ENCODE results near the gene CEBPA. TPM values are rescaled to one million over a fixed set of nuclear protein-coding genes. Genes with fewer than 3 reads are reported as not detected.

Gene CEBPA
- total and polyA plus RNA-seq, 2 experiments from 2014 or later, result 2.4 to 6.2 TPM

- Histone ChIP-seq H3K36me3 (no peaks in the 10 kb centered on the region), H3K27me3 (peaks cover 10% of the 10 kb centered on the region), H3K27ac (no peak overlapping the region), H3K4me1 (ENCODE audit: low read depth) (peaks cover 10% of the 10 kb centered on the region), H3K9me3 (ENCODE audit: low read depth) (no peaks in the 10 kb centered on the region), H3K4me3 (no peak overlapping the region)
- no peak for DNase-seq (ENCODE audit: low read depth in 1 of 2, low spot score in 1 of 2)
- TF ChIP-seq CTCF (IDR thresholded peaks at IDR 0.05; ENCODE audit: low read depth, low read length), result no peak
These were observed 3.9 kb upstream of the CEBPA start for GRCh38 chr19:33306191-33306590.

- Histone ChIP-seq H3K9me3 (ENCODE audit: low read depth) (no peaks in the 10 kb centered on the region), H3K27me3 (peaks cover 22% of the 10 kb centered on the region), H3K4me1 (ENCODE audit: low read depth) (peaks cover 10% of the 10 kb centered on the region), H3K27ac (no peak overlapping the region), H3K4me3 (no peak overlapping the region), H3K36me3 (no peaks in the 10 kb centered on the region)
- TF ChIP-seq CTCF (IDR thresholded peaks at IDR 0.05; ENCODE audit: low read depth, low read length), result peak; percentile 2
- DNase-seq (ENCODE audit: low read depth in 1 of 2, low spot score in 1 of 2), result no peak
These were observed 2.7 kb upstream of the CEBPA start for GRCh38 chr19:33304760-33305647.

- peaks cover 10% of the 10 kb centered on the region for H3K4me1 ChIP-seq (ENCODE audit: low read depth)
- H3K27me3 ChIP-seq, result peaks cover 28% of the 10 kb centered on the region
- no peaks in the 10 kb centered on the region for H3K36me3 ChIP-seq
- no peak overlapping the region for H3K4me3 ChIP-seq
- DNase-seq (ENCODE audit: low read depth in 1 of 2, low spot score in 1 of 2), result no peak
- TF ChIP-seq CTCF (IDR thresholded peaks at IDR 0.05; ENCODE audit: low read depth, low read length), result no peak
- no peak overlapping the region for H3K27ac ChIP-seq
- H3K9me3 ChIP-seq (ENCODE audit: low read depth), result no peaks in the 10 kb centered on the region
These were observed 2.0 kb upstream of the CEBPA start for GRCh38 chr19:33304371-33304759.

- H3K4me1 ChIP-seq (ENCODE audit: low read depth), result peaks cover 10% of the 10 kb centered on the region
- H3K4me3 ChIP-seq, result peak overlapping the region; percentile 46
- H3K27me3 ChIP-seq, result peaks cover 33% of the 10 kb centered on the region
- no peaks in the 10 kb centered on the region for H3K36me3 ChIP-seq
- TF ChIP-seq CTCF (IDR thresholded peaks at IDR 0.05; ENCODE audit: low read depth, low read length), result no peak
- no peaks in the 10 kb centered on the region for H3K9me3 ChIP-seq (ENCODE audit: low read depth)
- H3K27ac ChIP-seq, result no peak overlapping the region
- DNase-seq (ENCODE audit: low read depth in 1 of 2, low spot score in 1 of 2), result peak in 1 of 2 donors; percentile 14
These were observed 1.5 kb upstream of the CEBPA start for GRCh38 chr19:33303791-33304345.

GRCh38 chr19:33302974-33303790 is 848 bp upstream of the CEBPA start:
- TF ChIP-seq CTCF (IDR thresholded peaks at IDR 0.05; ENCODE audit: low read depth, low read length), result no peak

More at GRCh38 chr19:33302974-33303790, 848 bp upstream of the CEBPA start:
- peak; percentile 70 to 86 for DNase-seq (ENCODE audit: low read depth in 1 of 2, low spot score in 1 of 2)
- Histone ChIP-seq H3K27ac (peak overlapping the region; percentile 33), H3K4me1 (ENCODE audit: low read depth) (peaks cover 10% of the 10 kb centered on the region), H3K27me3 (peaks cover 33% of the 10 kb centered on the region), H3K4me3 (peak overlapping the region; percentile 46), H3K9me3 (ENCODE audit: low read depth) (no peaks in the 10 kb centered on the region), H3K36me3 (no peaks in the 10 kb centered on the region)
